GM12875 (cell line): ENCODE results near the gene AACS.

ENCODE experiments used
- H3K4me3 ChIP-seq: one replicate; pipeline ENCODE4 v1.5.1; 2011; ENCODE audit warnings: low read depth, low read length, control low read depth
- TF ChIP-seq, protein P1 (sequence below): IDR thresholded peaks from 2 replicates; pipeline ENCODE4 v1.5.1; 2011; ENCODE audit warnings: low read depth, mild to moderate bottlenecking, control low read depth, inconsistent platforms, low read length, moderate library complexity, borderline replicate concordance; ENCODE audit not compliant: insufficient read depth

The AACS gene

DNA sequence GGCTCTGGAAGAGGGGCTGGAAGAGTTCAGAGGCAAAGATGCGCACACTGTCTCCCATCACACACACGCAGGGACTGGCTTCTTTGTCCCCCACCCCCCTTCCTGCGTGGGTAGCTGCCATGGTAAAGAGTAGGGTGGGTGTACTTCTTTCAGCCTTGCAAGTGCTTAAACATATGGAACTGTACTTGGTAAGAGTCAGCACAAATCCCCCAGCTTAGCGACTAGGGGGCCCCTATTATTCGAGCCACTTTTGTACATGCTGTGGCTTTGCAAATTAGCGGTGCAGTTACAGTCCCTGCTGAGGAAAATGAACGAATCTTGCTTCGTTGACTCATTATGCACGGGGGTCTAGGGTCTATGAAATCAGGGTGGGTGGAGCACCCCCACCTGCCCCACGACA lies 123.8 kb downstream of the AACS start:
- H3K4me3 ChIP-seq = no peak overlapping the region
- TF ChIP-seq, protein P1, sequence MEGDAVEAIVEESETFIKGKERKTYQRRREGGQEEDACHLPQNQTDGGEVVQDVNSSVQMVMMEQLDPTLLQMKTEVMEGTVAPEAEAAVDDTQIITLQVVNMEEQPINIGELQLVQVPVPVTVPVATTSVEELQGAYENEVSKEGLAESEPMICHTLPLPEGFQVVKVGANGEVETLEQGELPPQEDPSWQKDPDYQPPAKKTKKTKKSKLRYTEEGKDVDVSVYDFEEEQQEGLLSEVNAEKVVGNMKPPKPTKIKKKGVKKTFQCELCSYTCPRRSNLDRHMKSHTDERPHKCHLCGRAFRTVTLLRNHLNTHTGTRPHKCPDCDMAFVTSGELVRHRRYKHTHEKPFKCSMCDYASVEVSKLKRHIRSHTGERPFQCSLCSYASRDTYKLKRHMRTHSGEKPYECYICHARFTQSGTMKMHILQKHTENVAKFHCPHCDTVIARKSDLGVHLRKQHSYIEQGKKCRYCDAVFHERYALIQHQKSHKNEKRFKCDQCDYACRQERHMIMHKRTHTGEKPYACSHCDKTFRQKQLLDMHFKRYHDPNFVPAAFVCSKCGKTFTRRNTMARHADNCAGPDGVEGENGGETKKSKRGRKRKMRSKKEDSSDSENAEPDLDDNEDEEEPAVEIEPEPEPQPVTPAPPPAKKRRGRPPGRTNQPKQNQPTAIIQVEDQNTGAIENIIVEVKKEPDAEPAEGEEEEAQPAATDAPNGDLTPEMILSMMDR = no peak

DNA sequence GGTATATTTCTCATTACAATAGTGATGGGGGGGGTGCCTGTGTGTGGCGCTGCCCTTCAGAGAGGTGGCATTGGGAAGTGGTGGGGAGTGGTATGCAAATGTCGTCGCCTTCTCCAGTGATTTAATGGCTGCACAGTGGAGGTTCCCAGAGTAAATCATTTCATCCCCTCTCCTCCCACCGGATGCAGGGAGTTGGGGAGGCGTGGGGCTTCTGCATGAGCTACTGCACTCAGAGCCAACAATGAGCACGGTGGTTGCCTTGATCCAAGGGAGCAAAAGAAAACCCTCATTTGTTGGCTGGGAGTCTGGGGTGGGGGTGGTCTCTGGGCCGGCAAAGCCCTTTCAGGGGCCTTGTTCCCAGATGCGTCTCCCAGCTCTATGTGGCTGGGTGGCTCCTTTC lies 124.3 kb downstream of the AACS start:
- no peak overlapping the region for H3K4me3 ChIP-seq

DNA sequence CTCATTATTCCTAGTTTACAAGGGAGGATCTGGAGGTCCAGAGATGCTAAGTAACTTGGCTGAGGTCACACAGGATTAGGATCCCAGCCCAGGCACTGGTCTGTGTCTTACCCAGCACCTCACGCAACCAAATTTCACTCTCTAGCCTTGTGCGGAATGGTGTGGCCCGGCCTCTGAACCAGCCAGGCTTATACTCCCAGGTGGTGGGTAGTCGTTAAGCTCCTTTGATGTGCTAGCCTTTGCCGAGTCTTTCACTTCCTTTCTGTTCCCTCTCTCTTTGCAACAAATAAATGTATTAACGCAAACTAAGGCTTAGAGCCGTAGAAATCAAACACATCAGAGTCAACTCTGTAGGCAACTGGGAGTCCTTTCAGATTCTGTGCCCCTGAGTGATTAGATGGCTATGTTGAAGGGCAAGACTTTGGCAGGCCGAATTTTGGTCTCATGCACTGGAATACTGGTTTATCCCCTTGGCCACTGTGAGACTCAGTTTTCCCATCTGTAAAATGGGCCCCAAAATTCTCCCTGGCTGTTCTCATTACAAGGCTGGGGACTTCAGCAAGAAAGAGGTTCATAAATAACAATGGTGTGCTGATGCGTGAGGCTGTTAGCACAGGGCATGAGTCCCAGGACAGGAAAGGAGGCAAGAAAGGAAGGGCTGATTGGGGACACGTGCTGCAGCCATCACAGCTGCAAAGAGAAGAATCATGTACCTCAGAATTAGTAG lies 126.3 kb downstream of the AACS start:
- TF ChIP-seq, protein P1 = no peak
- no peak overlapping the region for H3K4me3 ChIP-seq

More for the DNA sequence above, 124.3 kb downstream of the AACS start:
- TF ChIP-seq, protein P1 = no peak

DNA sequence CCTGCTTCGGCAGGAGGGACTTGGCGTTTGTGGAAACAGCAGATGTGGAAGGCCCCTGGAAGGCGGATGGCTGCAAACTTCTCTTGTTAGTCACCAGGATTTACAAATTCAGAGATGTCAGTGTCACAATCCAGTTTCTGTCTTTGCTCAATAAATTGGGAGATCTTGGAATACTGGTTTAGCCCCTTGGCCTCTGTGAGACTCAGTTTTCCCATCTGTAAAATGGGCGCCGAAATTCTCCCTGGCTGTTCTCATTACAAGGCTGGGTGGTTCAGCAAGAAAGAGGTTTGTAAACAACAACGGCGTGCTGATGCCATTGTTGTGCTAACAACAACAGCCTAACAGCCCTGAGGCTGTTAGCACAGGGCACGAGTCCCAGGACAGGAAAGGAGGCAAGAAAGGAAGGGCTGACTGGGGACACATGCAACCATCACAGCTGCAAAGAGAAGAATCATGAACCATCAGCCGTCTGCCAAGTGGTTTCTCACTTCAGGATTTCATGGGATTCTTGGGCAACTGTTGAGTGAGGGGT lies 127.5 kb downstream of the AACS start:
- no peak overlapping the region for H3K4me3 ChIP-seq
- TF ChIP-seq, protein P1 = no peak
